ENCODE results near the gene RPL38. TPM values are rescaled to one million over a fixed set of nuclear protein-coding genes. Genes with fewer than 3 reads are reported as not detected.

RPL38 gene
- total RNA-seq, 1 donor from 2014 or later: 919 TPM

DNA sequence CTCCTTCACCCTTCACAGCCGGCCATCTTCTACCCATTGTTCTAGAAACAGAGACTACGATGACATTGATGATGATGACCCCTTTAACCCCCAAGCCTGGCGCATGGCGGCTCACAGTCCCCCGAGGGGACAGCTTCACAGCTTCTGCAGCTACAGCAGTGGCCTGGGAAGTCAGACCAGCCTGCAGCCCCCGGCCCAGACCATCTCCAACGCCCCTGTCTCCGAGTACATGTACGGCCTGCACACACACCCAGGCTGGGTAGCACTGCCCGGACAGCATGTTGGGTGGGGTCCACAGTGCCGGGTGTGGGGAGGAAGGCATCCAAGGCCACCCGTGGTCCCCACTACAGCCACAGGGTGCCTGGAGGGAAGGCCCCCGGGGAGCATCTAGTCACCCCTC, 49.6 kb downstream of the RPL38 start:
- Mint-ChIP-seq H3K4me1 (ENCODE audit: low read depth, unreplicated experiment) (no peaks in the 10 kb centered on the region), H3K27ac (ENCODE audit: unreplicated experiment) (no peak overlapping the region), H3K9me3 (ENCODE audit: unreplicated experiment) (no peaks in the 10 kb centered on the region), H3K36me3 (ENCODE audit: low read depth, unreplicated experiment) (peaks cover 6% of the 10 kb centered on the region), H3K4me3 (ENCODE audit: unreplicated experiment) (no peak overlapping the region), H3K27me3 (ENCODE audit: low read depth, unreplicated experiment) (peaks cover 11% of the 10 kb centered on the region)
- TF ChIP-seq EZH2 (IDR thresholded peaks at IDR 0.05; ENCODE audit: insufficient read depth, low read length): no peak
- TF ChIP-seq, protein P1, sequence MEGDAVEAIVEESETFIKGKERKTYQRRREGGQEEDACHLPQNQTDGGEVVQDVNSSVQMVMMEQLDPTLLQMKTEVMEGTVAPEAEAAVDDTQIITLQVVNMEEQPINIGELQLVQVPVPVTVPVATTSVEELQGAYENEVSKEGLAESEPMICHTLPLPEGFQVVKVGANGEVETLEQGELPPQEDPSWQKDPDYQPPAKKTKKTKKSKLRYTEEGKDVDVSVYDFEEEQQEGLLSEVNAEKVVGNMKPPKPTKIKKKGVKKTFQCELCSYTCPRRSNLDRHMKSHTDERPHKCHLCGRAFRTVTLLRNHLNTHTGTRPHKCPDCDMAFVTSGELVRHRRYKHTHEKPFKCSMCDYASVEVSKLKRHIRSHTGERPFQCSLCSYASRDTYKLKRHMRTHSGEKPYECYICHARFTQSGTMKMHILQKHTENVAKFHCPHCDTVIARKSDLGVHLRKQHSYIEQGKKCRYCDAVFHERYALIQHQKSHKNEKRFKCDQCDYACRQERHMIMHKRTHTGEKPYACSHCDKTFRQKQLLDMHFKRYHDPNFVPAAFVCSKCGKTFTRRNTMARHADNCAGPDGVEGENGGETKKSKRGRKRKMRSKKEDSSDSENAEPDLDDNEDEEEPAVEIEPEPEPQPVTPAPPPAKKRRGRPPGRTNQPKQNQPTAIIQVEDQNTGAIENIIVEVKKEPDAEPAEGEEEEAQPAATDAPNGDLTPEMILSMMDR (IDR thresholded peaks at IDR 0.05; ENCODE audit: insufficient read depth, low read depth, low read length): no peak
- H3K36me3 ChIP-seq (ENCODE audit: insufficient read depth, low read length): no peaks in the 10 kb centered on the region
- DNase-seq (ENCODE audit: low read depth) (no peak), FAIRE-seq (no peak)
- no peak overlapping the region for H2AFZ ChIP-seq (ENCODE audit: low read depth, low read length)
- H3K9ac ChIP-seq (ENCODE audit: low read length): no peak overlapping the region
- no peak overlapping the region for H3K4me3 ChIP-seq (ENCODE audit: insufficient read depth, low read depth, low read length)
- H3K9me3 ChIP-seq (ENCODE audit: insufficient read depth, low read depth, low read length): no peaks in the 10 kb centered on the region
- H3K4me2 ChIP-seq (ENCODE audit: low read length): no peak overlapping the region
- no peaks in the 10 kb centered on the region for H3K27me3 ChIP-seq (ENCODE audit: insufficient read depth, low read length)
- H3K4me1 ChIP-seq (ENCODE audit: insufficient read depth, low read length): no peaks in the 10 kb centered on the region
- H3K27ac ChIP-seq (ENCODE audit: low read depth, low read length): no peak overlapping the region
- no peaks in the 10 kb centered on the region for H4K20me1 ChIP-seq (ENCODE audit: insufficient read depth, low read length)
- no peaks in the 10 kb centered on the region for H3K79me2 ChIP-seq (ENCODE audit: insufficient read depth, low read length)

DNA sequence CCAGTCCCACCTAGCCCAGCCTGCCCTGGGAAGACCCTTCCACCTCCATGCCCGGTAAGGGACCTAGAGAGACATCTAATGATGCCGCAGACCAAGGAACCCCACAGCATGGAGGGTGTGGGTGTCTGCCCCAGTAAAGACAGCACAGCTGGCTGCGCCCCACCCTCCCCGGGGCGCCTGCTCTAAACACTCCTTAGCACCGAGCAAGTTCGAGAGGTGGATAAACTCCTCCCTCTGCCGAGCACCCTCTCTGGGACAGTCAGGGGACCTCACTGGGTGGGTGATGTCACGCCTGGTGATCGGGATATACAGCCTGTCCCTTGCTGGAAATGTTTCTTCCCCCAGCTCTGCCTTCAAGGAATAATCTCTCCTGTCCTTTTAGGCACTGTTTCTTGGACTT, 53.8 kb downstream of the RPL38 start:
- Histone ChIP-seq H3K4me1 (ENCODE audit: insufficient read depth, low read length) (no peaks in the 10 kb centered on the region), H3K36me3 (ENCODE audit: insufficient read depth, low read length) (no peaks in the 10 kb centered on the region), H4K20me1 (ENCODE audit: insufficient read depth, low read length) (no peaks in the 10 kb centered on the region), H3K4me3 (ENCODE audit: insufficient read depth, low read depth, low read length) (no peak overlapping the region), H3K4me2 (ENCODE audit: low read length) (no peak overlapping the region), H3K9ac (ENCODE audit: low read length) (no peak overlapping the region), H3K9me3 (ENCODE audit: insufficient read depth, low read depth, low read length) (no peaks in the 10 kb centered on the region), H3K27ac (ENCODE audit: low read depth, low read length) (no peak overlapping the region), H2AFZ (ENCODE audit: low read depth, low read length) (no peak overlapping the region), H3K79me2 (ENCODE audit: insufficient read depth, low read length) (no peaks in the 10 kb centered on the region), H3K27me3 (ENCODE audit: insufficient read depth, low read length) (peaks cover 3% of the 10 kb centered on the region)
- Mint-ChIP-seq H3K27ac (ENCODE audit: unreplicated experiment) (no peak overlapping the region), H3K27me3 (ENCODE audit: low read depth, unreplicated experiment) (peaks cover 27% of the 10 kb centered on the region), H3K4me1 (ENCODE audit: low read depth, unreplicated experiment) (peaks cover 4% of the 10 kb centered on the region), H3K4me3 (ENCODE audit: unreplicated experiment) (no peak overlapping the region), H3K9me3 (ENCODE audit: unreplicated experiment) (no peaks in the 10 kb centered on the region), H3K36me3 (ENCODE audit: low read depth, unreplicated experiment) (peaks cover 4% of the 10 kb centered on the region)
- no peak for FAIRE-seq
- no peak for TF ChIP-seq EZH2 (IDR thresholded peaks at IDR 0.05; ENCODE audit: insufficient read depth, low read length)
- TF ChIP-seq, protein P1 (IDR thresholded peaks at IDR 0.05; ENCODE audit: insufficient read depth, low read depth, low read length): no peak
- DNase-seq (ENCODE audit: low read depth): no peak

DNA sequence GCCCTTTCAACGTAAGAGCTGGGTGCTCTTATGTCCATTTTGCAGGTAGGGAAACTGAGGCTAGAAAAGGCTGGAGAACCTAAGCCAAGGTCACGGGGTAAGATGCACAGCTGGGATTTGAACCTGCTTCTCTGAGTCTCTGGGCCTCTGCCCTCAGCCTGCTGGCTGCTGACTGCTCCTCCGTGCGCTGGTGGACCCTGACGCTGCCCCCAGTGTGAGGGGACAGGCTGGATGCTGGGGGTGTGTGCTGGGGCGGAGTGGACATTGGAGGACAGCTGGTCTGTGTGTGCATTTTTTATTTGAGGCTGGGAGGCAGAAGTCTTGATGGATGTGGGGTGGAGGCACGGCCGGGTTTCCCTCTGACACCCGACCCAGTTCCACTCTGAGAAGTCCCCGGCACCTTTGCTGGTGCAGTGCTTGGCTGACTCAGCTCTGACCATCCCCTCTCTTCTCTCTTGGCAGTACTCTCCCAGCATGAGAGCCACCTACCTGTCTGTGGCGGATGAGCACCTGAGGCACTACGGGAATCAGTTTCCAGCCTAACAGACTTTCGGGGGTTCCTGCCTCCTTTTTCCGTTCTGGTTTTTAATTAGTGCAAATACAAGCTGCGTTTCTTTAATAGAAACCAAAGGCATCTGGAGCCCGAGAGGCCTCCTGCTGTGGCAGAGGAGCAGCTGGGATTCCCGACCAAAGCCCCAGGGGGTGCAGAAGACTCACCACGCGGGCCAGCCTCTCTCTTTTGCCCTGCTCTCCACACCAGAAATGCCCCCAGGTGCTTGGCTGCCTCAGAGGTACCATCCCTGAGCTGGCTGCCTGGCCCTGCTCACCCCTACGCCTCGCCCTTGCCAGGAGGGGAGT, 56.4 kb downstream of the RPL38 start:
- Histone ChIP-seq H3K27me3 (ENCODE audit: insufficient read depth, low read length) (peaks cover 3% of the 10 kb centered on the region), H3K4me1 (ENCODE audit: insufficient read depth, low read length) (no peaks in the 10 kb centered on the region), H4K20me1 (ENCODE audit: insufficient read depth, low read length) (no peaks in the 10 kb centered on the region), H3K4me2 (ENCODE audit: low read length) (no peak overlapping the region), H3K36me3 (ENCODE audit: insufficient read depth, low read length) (no peaks in the 10 kb centered on the region), H3K9ac (ENCODE audit: low read length) (no peak overlapping the region), H2AFZ (ENCODE audit: low read depth, low read length) (no peak overlapping the region), H3K27ac (ENCODE audit: low read depth, low read length) (no peak overlapping the region), H3K4me3 (ENCODE audit: insufficient read depth, low read depth, low read length) (no peak overlapping the region), H3K79me2 (ENCODE audit: insufficient read depth, low read length) (no peaks in the 10 kb centered on the region), H3K9me3 (ENCODE audit: insufficient read depth, low read depth, low read length) (no peaks in the 10 kb centered on the region)
- Mint-ChIP-seq H3K4me3 (ENCODE audit: unreplicated experiment) (no peak overlapping the region), H3K27ac (ENCODE audit: unreplicated experiment) (no peak overlapping the region), H3K9me3 (ENCODE audit: unreplicated experiment) (no peaks in the 10 kb centered on the region), H3K36me3 (ENCODE audit: low read depth, unreplicated experiment) (no peaks in the 10 kb centered on the region), H3K4me1 (ENCODE audit: low read depth, unreplicated experiment) (peaks cover 4% of the 10 kb centered on the region), H3K27me3 (ENCODE audit: low read depth, unreplicated experiment) (peaks cover 24% of the 10 kb centered on the region)
- FAIRE-seq (no peak), DNase-seq (ENCODE audit: low read depth) (no peak)
- TF ChIP-seq EZH2 (IDR thresholded peaks at IDR 0.05; ENCODE audit: insufficient read depth, low read length): no peak
- TF ChIP-seq, protein P1 (IDR thresholded peaks at IDR 0.05; ENCODE audit: insufficient read depth, low read depth, low read length): no peak
